ENCODE data around the gene DDX55.

GRCh38 chr12:123572391-123572790 is 29.5 kb upstream of the DDX55 start:
- TF ChIP-seq, protein P1, sequence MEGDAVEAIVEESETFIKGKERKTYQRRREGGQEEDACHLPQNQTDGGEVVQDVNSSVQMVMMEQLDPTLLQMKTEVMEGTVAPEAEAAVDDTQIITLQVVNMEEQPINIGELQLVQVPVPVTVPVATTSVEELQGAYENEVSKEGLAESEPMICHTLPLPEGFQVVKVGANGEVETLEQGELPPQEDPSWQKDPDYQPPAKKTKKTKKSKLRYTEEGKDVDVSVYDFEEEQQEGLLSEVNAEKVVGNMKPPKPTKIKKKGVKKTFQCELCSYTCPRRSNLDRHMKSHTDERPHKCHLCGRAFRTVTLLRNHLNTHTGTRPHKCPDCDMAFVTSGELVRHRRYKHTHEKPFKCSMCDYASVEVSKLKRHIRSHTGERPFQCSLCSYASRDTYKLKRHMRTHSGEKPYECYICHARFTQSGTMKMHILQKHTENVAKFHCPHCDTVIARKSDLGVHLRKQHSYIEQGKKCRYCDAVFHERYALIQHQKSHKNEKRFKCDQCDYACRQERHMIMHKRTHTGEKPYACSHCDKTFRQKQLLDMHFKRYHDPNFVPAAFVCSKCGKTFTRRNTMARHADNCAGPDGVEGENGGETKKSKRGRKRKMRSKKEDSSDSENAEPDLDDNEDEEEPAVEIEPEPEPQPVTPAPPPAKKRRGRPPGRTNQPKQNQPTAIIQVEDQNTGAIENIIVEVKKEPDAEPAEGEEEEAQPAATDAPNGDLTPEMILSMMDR (conservative IDR thresholded peaks at IDR 0.05 in 1 of 2, IDR thresholded peaks at IDR 0.05 in 1 of 2; ENCODE audit: low read depth in 1 of 2, low read length in 2 of 2) = no peak
- TF ChIP-seq EZH2 (IDR thresholded peaks at IDR 0.05; ENCODE audit: low read length, missing control alignments) = no peak

All from fibroblast of lung (primary cell).